ENCODE data around the gene SECISBP2.
"Not testable (repeated sequence)": the region's sequence is repeated elsewhere in the genome, so short reads cannot be mapped to it uniquely, and the experiment has no call there.

The SECISBP2 gene, protein sequence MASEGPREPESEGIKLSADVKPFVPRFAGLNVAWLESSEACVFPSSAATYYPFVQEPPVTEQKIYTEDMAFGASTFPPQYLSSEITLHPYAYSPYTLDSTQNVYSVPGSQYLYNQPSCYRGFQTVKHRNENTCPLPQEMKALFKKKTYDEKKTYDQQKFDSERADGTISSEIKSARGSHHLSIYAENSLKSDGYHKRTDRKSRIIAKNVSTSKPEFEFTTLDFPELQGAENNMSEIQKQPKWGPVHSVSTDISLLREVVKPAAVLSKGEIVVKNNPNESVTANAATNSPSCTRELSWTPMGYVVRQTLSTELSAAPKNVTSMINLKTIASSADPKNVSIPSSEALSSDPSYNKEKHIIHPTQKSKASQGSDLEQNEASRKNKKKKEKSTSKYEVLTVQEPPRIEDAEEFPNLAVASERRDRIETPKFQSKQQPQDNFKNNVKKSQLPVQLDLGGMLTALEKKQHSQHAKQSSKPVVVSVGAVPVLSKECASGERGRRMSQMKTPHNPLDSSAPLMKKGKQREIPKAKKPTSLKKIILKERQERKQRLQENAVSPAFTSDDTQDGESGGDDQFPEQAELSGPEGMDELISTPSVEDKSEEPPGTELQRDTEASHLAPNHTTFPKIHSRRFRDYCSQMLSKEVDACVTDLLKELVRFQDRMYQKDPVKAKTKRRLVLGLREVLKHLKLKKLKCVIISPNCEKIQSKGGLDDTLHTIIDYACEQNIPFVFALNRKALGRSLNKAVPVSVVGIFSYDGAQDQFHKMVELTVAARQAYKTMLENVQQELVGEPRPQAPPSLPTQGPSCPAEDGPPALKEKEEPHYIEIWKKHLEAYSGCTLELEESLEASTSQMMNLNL

DNA sequence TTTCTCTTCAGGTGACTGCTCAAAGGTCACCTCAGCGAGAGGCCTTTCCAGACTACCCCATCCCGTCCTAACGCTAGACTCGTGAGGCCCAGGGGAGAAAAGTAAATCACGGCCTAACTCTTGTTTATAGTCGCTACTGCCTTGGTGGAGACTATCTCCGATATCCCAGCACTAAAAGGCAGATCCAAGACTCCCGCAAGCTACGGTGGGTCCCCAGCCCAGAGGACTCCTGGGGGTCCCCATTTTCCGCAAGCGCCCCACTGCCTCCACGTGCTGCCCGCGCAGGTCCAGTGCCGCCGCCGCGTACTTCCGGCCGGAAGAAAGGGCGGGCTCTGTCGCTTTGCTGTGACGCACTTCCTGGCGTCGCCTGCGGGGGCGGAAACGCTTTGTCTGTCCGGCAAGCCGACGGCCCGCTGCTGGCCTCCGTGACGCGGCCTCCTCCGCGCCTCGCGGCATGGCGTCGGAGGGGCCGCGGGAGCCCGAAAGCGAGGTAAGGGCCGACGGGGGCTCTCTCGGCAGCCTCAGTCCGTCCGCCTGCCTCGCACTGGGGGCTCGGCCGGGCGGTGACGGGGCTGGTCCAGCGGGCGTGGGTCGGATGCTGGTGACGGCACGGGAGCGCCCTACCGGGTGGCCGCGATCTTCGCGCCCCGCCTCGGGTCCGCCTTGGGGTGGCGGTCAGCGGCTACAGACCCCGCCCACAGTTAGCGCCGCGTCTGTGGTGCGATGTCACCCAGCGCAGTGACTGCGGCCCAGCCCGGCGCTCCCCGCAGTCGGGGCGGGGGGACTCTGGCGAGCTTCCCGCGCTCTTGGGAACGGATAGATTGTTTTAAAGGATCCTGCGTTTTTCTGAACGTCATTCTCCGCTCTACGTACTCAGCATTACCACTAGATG lies at the start of gene SECISBP2:
Gene SECISBP2 (plus strand): TSS at position 378 of the 892 bp plus-strand sequence. CDS start 77 bp downstream, at position 455.
- DNase-seq (ENCODE audit: low spot score): peak; percentile 94

DNA sequence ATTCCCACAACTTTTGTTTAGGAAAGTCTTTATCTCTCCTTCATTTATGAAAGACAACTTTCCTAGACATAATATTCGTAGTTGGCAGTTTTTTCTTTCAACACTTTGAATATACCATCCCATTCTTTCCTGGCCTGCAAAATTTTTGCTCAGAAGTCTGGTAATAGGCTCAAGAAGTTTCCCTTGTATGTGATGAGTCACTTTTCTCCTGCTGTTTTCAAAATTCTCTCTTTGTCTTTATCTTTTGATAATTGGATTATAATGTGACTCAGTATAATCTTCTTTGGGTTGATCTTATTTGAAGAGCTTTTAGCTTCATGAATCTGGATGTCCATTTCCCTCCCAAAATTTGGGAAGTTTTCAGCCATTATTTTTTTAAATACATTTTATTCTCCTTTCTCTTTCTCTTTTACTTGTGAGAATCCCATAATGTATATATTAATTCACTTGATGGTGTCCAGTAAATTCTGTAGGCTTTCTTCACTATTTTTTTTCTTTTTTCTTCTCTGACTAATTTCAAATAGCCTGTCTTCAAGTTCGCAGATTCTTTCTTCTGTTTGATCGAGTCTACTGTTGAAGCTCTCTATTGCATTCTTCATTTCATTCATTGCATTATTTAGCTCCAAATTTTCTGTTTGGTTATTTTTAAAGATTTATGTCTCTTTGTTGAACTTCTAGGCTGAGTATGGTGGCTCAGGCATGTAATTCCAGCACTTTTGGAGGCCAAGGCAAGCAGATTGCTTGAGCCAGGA lies 44.6 kb upstream of the SECISBP2 start:
- no peak for DNase-seq (ENCODE audit: low spot score)

DNA sequence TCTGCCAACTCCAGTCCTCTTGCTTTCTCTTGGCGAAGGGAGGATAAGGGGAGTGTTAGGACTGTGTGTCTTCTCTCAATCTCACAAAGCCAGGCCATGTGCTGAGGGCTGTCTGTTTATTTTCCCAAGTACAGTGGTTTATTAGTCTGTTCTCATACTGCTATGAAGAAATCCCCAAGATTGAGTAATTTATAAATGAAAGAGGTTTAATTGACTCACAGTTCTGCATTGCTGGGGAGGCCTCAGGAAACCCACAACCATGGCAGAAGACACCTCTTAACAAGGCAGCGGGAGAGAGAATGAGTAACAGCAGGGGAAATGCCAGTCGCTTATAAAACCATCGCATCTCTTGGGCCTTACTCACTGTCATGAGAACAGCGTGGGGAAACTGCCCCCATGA lies 43.5 kb upstream of the SECISBP2 start:
- peak; percentile 73 for DNase-seq (ENCODE audit: low spot score)

DNA sequence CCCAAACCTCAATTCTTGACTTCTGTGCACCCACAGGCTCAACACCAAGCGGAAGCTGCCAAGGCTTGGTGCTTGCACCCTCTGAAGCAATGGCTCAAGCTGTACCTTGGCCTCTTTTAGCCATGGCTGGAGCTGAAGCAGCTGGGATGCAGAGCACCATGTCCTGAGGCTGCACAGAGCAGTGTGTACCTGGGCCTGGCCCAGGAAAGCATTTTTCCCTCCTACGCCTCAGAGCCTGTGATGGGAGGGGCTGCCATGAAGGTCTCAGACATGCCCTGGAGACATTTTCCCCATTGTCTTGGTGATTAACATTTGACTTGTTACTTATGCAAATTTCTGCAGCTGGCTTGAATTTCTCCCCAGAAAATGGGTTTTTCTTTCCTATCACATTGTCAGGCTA lies 42.3 kb upstream of the SECISBP2 start:
- not testable (repeated sequence) for DNase-seq (ENCODE audit: low spot score)

DNA sequence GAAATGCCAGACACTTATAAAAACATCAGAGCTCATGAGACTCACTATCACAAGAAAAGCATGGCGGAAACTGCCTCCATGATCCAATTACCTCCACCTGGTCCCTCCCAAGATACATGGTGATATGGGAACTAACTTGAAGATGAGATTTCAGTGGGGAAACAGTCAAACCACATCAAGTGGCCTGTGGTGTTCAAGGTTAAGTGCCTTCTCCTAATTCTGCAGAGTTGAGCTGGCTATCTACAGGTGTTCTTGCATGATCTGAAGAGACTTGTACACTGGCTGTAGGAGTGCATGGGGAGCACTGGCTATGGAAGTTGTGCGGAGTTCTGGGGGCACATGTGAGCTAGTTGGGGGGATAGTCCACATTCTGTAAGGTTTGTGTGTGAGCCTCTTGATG lies 41.3 kb upstream of the SECISBP2 start:
- no peak for DNase-seq (ENCODE audit: low spot score)

DNA sequence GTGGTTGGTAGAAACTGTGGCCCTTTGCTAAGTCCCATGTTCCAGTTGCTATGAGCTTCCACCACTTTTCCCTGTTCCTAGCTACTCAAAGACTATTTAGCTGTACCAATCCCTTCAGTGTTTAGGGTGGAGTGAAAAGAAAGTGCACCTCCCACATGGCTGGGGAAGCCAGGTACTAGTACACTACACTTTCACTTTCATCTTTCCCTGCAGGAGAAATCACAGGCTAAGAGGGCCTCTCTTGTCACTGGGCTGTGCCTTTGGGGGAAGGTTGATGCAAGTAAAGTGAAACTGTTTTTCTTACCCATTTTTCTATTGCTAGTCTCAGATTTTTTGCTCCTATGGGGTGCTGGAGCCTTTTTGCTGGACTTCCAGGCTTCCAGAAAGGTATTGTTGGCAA lies 40.8 kb upstream of the SECISBP2 start:
- no peak for DNase-seq (ENCODE audit: low spot score)

DNA sequence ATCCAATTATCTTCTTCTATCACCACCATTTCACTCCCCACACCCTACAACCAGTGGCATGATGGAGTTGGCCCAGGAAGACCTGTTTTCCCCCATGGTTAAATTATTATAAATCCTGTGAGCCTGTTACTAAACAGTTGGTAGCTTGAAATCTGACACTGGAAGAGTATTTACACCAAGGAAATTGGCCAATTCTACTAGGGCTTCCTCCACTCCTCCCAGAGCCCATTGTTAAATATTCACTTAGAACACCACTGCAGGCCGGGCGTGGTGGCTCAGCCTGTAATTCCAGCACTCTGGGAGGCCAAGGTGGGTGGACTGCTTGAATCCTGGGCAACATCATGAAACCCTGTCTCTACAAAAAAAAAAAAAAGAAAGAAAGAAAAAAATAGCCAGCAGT lies 39.7 kb upstream of the SECISBP2 start:
- no peak for DNase-seq (ENCODE audit: low spot score)

DNA sequence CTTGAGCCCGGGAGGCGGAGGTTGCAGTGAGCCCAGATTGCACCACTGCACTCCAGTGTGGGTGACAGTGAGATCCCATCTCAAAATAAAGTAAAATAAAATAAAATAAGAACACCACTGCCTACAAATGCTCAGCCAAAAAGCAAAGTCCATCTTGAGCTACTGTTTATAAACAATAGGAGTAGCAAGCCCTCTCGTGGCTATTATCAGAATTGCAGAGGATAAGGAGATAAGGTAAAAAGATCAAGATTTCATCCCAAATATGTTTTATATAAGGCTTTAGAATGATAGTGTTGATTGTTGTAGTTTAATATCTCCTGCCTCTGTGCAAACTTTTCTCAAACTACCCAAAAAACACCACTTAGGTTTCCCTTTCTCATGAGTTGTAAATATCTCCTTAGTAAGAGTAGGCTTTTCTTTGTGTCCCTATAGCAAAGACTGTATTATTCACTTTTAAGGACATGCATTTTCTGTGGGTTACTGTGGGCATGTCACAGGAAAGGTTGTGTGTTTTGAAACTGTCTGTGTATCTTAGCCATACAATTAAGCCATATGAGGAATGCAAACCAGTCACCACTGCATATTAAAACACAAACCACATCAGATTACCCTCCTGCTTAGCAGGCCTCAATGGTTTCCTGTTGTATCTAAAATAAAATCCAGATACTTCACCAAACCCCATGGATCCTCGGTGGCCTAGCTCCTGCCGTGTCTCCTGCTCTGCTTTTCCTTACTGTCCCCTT lies 39.1 kb upstream of the SECISBP2 start:
- DNase-seq (ENCODE audit: low spot score): peak; percentile 65

DNA sequence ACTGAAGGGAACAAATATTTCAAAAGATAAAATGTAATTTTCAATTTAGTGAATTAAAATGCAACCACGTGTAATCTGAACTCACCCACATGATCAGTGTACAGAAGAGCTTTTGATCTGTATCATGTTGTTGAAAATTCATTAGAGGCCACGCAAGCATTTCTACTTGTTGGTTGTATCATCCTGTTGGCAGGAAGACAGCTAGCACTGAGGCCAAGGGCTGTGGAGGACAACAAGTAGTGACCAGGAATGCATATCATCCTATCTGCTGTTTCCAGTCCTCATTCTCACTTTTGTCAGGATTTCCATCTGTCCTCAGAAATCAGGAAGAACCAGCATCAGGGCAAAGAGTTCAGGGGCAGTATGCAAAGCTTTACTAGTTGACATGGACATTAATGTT lies 37.2 kb upstream of the SECISBP2 start:
- DNase-seq (ENCODE audit: low spot score): no peak

DNA sequence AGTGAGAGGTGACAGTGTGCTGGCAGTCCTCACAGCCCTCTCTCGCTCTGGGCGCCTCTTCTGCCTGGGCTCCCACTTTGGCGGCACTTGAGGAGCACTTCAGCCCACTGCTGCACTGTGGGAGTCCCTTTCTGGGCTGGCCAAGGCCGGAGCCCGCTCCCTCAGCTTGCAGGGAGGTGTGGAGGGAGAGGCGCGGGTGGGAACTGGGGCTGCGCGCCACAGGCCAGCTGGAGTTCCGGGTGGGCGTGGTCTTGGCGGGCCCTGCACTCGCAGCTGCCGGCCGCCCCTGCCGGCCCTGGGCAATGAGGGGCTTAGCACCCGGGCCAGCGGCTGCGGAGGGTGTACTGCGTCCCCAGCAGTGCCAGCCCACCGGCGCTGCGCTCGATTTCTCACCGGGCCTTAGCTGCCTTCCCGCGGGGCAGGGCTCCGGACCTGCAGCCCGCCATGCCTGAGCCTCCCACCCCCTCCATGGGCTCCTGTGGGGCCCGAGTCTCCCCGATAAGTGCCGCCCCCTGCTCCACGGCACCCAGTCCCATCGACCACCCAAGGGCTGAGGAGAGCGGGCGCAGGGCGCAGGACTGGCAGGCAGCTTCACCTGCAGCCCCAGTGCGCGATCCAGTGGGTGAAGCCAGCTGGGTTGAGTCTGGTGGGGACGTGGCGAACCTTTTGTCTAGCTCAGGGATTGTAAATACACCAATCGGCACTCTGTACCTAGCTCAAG lies 35.9 kb upstream of the SECISBP2 start:
- DNase-seq (ENCODE audit: low spot score): not testable (repeated sequence)

DNA sequence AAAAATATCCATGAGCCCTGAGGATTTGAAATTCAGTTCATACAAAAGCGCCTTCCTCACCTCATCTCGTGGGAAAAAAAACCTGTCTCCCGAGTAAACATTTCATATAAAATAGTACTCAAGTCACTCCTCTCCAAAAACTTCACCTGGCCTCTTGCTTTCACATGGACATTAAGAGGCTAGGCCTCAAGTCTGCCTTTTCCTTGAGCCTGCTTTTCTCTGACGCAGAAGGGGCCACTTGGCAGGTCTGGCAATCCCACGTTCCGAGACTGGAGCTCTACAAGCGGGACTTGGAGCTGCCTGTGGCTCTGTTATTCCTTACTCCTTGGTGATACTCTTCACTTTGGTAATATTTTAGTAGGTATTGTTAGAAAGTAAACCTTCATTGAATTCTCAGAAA lies 34.2 kb upstream of the SECISBP2 start:
- DNase-seq (ENCODE audit: low spot score): no peak

DNA sequence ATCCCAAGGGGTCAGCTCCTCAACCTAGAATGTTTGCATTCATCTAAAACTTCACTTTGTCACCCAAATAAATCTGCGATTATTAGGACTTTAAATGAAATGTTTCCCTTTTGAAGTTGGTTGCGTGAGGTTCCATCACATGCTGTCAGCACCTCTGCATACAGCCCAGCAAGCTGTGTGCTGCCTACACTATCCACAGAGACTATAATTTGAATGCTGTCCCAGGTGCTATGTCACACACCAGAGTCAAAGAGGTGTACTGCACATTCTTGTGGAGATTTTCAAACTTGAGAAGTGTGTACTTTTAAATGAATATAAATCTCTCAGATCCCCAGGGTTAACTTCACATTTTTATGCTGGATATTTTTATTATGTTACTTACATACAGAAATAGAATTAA lies 26.6 kb upstream of the SECISBP2 start:
- no peak for DNase-seq (ENCODE audit: low spot score)

DNA sequence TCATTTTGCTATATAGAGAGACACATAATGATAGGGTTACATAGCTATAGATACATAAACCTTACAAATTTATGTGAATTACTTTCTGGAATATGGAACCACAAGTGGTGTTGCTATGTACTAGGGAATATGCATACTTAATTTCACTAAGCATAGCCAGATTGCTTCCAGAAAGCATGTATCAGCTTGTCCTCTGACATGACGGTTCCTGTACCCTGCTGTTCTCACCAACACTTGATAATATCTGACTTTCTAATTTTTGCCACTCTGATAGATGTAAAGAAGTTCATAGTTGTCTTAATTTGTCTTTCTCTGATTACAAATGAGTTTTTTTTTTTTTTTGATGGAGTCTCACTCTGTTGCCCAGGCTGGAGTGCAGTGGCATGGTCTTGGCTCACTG lies 25.3 kb upstream of the SECISBP2 start:
- no peak for DNase-seq (ENCODE audit: low spot score)

DNA sequence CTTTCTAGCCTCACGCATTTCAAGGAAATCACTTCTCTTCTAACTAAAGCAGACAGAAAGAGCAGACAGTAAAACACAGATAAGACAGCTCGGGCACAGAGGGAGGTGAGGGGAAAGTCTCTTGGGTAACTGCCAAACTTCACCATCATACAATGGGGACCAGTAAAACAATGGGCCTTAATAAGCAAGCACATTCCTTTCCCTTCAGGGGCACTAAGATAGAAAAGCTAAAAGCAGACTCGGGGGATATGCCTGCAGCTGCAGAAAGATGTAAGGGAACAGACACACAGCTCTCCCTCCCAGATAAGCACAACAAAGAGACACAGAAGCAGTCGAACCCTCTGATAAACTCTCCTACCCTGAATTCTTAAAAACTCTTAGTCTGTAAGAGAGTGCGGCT lies 22.9 kb upstream of the SECISBP2 start:
- no peak for DNase-seq (ENCODE audit: low spot score)

DNA sequence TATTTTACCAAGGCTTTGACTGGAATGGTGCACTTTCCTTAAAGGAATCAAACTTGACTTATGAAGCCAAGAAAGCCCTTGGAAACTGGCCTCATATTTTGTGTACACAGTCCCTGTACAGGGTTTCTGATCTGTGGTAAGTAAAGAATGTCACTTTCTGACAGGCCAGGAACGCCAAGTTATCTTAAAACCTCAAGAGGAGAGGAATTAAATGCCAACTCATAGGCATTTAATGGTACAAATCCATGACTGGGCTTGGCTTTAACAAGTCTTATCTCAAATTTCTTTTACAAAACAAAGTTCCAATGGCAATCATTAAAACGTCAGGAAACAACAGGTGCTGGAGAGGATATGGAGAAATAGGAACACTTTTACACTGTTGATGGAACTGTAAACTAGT lies 16.3 kb upstream of the SECISBP2 start:
- not testable (repeated sequence) for DNase-seq (ENCODE audit: low spot score)

DNA sequence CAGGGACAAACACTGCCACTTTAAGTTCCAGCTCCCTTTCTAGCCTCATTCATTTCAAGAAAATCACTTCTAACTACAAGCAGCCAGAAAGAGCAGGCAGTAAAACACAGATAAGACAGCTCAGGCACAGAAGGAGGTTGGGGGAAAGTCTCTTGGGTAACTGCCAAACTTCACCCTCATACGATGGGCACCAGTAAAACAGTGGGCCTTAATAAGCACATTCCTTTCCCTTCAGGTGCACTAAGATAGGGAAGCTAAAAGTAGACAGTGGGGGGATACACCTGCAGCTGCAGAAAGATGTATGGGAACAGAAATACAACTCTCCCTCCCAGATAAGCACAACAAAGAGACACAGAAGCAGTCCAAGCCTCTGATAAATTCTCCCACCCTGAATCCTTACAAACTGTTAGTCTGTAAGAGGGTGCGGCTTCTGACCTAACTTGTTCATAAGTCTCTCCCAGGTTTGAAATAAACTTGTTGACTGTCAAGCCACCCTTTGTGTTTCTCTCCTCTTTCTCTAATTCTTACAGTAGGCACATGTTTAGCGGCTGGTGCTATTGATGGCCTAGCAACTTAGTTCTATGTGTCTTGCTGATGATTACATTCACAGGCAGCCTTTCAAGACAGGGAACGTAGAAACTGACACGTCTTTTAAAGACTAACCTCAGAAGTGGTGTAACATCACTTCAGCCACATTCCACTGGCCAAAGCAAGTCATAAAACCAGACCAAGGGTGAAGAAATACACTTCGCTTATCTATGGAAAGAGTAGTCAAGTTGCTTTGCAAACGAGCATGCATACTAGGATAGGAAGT lies 14.1 kb upstream of the SECISBP2 start:
- DNase-seq (ENCODE audit: low spot score): no peak

DNA sequence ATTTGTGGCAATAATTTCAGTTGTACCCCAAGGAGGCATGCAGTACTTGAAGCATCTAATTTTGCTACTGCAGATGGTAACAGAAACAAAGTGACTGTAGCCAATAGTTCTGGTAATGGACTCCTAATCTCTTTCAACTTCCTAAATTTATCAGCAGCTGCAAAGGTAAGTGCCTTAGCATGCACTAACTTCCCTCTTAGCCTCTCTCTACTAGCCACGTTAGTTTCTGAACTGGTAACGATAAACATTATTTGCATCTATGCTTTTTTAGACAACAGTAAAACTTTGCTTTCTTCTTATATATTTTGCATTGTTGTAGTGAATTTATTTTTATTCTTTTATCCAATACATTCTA lies 13.5 kb upstream of the SECISBP2 start:
- no peak for DNase-seq (ENCODE audit: low spot score)

DNA sequence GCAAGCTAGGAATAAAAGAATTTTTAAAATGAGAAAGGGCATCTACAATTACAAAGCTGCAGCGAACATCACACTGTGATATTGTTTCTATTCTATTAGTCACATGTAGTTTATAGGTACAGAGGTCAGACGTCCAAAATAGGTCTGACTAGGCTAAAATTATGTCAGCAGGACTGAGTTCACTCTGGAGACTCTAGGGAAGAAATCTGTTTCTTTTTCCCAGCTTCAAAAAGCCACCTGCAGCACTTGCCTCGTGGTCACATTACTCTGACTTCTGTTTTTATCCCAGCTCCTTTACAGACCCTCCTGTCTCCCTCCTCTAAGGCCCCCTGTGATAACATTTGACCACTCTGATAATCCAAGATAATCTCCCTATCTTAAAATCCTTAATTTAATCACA lies 12.4 kb upstream of the SECISBP2 start:
- no peak for DNase-seq (ENCODE audit: low spot score)

DNA sequence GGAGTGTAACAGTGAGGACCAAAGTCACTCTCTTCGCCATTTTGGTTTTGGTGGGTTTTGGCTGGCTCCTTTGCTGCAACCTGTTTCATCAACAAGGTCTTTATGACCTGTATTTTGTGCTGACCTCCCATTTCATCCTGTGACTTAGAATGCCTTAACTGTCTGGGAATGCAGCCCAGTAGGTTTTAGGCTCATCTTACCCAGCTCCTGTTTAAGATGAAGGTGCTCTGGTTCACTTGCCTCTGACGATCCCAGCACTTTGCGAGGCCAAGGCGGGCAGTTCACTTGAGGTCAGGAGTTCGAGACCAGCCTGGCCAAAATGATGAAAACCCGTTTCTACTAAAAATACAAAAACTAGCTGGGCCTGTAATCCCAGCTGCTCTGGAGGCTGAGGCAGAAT lies 9.1 kb upstream of the SECISBP2 start:
- no peak for DNase-seq (ENCODE audit: low spot score)

All from AG08396 (cell line).